ENCODE measurements around the gene PHOSPHO1. TPM values are rescaled to one million over a fixed set of nuclear protein-coding genes. Genes with fewer than 3 reads are reported as not detected.
"Not testable (repeated sequence)": the region's sequence is repeated elsewhere in the genome, so short reads cannot be mapped to it uniquely, and the experiment has no call there.

PHOSPHO1 gene
- total RNA-seq, 1 experiment from 2014 or later = 0.54 TPM

- intact Hi-C loops (cut with micrococcal nuclease; ENCODE audit: unreplicated experiment); H3K4me1 ChIP-seq (ENCODE audit: control insufficient read depth, insufficient read depth, low read length); H3K36me3 ChIP-seq (ENCODE audit: control insufficient read depth, insufficient read depth, low read length); H3K9me3 ChIP-seq (ENCODE audit: control insufficient read depth, insufficient read depth, low read depth, low read length); DNase-seq (ENCODE audit: low read depth, low spot score); BruUV-seq (replicated peaks); ATAC-seq; H3K27ac ChIP-seq (ENCODE audit: low read length); in situ Hi-C loops (cut with HindIII; ENCODE audit: low pct_unique_long_range_greater_than_20kb, low sequenced_read_pairs); H3K27me3 ChIP-seq (ENCODE audit: control insufficient read depth, insufficient read depth, low read length); H3K4me3 ChIP-seq (ENCODE audit: low read depth in 2 of 2, low read length in 2 of 2): not testable (repeated sequence)
- ChIA-PET POLR2A (interaction anchor here (0.6 kb wide), 1 partner anchor 267 kb away, joined by 6 read pairs; no protein-coding TSS in a partner anchor), CTCF (interaction anchor here (0.6 kb wide), 1 partner anchor 227 kb away, joined by 3 read pairs; no protein-coding TSS in a partner anchor)
These were observed 48.9 kb upstream of the PHOSPHO1 start for GRCh38 chr17:49279263-49280015.

- Histone ChIP-seq H3K27ac (ENCODE audit: low read length) (no peak overlapping the region), H3K36me3 (ENCODE audit: control insufficient read depth, insufficient read depth, low read length) (no peaks in the 10 kb centered on the region), H3K4me3 (ENCODE audit: low read depth in 2 of 2, low read length in 2 of 2) (no peak overlapping the region), H3K9me3 (ENCODE audit: control insufficient read depth, insufficient read depth, low read depth, low read length) (no peaks in the 10 kb centered on the region), H3K4me1 (ENCODE audit: control insufficient read depth, insufficient read depth, low read length) (no peaks in the 10 kb centered on the region), H3K27me3 (ENCODE audit: control insufficient read depth, insufficient read depth, low read length) (no peaks in the 10 kb centered on the region)
- in situ Hi-C loops (cut with HindIII; ENCODE audit: low pct_unique_long_range_greater_than_20kb, low sequenced_read_pairs) = no loop called here
- intact Hi-C loops (cut with micrococcal nuclease; ENCODE audit: unreplicated experiment) = no loop called here
- DNase-seq (ENCODE audit: low read depth, low spot score) = no peak
- TF ChIP-seq, protein P1, sequence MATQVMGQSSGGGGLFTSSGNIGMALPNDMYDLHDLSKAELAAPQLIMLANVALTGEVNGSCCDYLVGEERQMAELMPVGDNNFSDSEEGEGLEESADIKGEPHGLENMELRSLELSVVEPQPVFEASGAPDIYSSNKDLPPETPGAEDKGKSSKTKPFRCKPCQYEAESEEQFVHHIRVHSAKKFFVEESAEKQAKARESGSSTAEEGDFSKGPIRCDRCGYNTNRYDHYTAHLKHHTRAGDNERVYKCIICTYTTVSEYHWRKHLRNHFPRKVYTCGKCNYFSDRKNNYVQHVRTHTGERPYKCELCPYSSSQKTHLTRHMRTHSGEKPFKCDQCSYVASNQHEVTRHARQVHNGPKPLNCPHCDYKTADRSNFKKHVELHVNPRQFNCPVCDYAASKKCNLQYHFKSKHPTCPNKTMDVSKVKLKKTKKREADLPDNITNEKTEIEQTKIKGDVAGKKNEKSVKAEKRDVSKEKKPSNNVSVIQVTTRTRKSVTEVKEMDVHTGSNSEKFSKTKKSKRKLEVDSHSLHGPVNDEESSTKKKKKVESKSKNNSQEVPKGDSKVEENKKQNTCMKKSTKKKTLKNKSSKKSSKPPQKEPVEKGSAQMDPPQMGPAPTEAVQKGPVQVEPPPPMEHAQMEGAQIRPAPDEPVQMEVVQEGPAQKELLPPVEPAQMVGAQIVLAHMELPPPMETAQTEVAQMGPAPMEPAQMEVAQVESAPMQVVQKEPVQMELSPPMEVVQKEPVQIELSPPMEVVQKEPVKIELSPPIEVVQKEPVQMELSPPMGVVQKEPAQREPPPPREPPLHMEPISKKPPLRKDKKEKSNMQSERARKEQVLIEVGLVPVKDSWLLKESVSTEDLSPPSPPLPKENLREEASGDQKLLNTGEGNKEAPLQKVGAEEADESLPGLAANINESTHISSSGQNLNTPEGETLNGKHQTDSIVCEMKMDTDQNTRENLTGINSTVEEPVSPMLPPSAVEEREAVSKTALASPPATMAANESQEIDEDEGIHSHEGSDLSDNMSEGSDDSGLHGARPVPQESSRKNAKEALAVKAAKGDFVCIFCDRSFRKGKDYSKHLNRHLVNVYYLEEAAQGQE (IDR thresholded peaks at IDR 0.05; ENCODE audit: insufficient read depth in 1 of 2, low read depth in 2 of 2, low read length in 1 of 2) = no peak
- TF ChIP-seq POLR2AphosphoS5 (IDR thresholded peaks at IDR 0.05; ENCODE audit: low read depth, low read length) (no peak), SIN3A (IDR thresholded peaks at IDR 0.05; ENCODE audit: borderline replicate concordance, insufficient read depth, low read depth, low read length) (no peak), TCF7L2 (IDR thresholded peaks at IDR 0.05; ENCODE audit: low read depth, low read length) (no peak)
- TF ChIP-seq, protein P2, sequence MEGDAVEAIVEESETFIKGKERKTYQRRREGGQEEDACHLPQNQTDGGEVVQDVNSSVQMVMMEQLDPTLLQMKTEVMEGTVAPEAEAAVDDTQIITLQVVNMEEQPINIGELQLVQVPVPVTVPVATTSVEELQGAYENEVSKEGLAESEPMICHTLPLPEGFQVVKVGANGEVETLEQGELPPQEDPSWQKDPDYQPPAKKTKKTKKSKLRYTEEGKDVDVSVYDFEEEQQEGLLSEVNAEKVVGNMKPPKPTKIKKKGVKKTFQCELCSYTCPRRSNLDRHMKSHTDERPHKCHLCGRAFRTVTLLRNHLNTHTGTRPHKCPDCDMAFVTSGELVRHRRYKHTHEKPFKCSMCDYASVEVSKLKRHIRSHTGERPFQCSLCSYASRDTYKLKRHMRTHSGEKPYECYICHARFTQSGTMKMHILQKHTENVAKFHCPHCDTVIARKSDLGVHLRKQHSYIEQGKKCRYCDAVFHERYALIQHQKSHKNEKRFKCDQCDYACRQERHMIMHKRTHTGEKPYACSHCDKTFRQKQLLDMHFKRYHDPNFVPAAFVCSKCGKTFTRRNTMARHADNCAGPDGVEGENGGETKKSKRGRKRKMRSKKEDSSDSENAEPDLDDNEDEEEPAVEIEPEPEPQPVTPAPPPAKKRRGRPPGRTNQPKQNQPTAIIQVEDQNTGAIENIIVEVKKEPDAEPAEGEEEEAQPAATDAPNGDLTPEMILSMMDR (IDR thresholded peaks at IDR 0.05) = no peak
- CTCF ChIA-PET = interaction anchor here (0.5 kb wide), 1 partner anchor 46 kb away, joined by 3 read pairs; no protein-coding TSS in a partner anchor
- BruUV-seq (replicated peaks) = no TSS peak
- POLR2A ChIA-PET = no interaction called here
- ATAC-seq = no peak
These were observed 47.5 kb upstream of the PHOSPHO1 start for GRCh38 chr17:49278076-49278475.

GRCh38 chr17:49277638-49278037 is 47.1 kb upstream of the PHOSPHO1 start:
- no peaks in the 10 kb centered on the region for H3K36me3 ChIP-seq (ENCODE audit: control insufficient read depth, insufficient read depth, low read length)
- no peaks in the 10 kb centered on the region for H3K27me3 ChIP-seq (ENCODE audit: control insufficient read depth, insufficient read depth, low read length)
- H3K9me3 ChIP-seq (ENCODE audit: control insufficient read depth, insufficient read depth, low read depth, low read length) = no peaks in the 10 kb centered on the region
- POLR2A ChIA-PET = no interaction called here
- TF ChIP-seq, protein P1 (IDR thresholded peaks at IDR 0.05; ENCODE audit: insufficient read depth in 1 of 2, low read depth in 2 of 2, low read length in 1 of 2) = no peak
- no peak for TF ChIP-seq TCF7L2 (IDR thresholded peaks at IDR 0.05; ENCODE audit: low read depth, low read length)
- no peak for TF ChIP-seq SIN3A (IDR thresholded peaks at IDR 0.05; ENCODE audit: borderline replicate concordance, insufficient read depth, low read depth, low read length)
- no peak for TF ChIP-seq POLR2AphosphoS5 (IDR thresholded peaks at IDR 0.05; ENCODE audit: low read depth, low read length)
- TF ChIP-seq, protein P2 (IDR thresholded peaks at IDR 0.05) = no peak
- CTCF ChIA-PET = interaction anchor here (0.5 kb wide), 1 partner anchor 45 kb away, joined by 3 read pairs; no protein-coding TSS in a partner anchor
- no peaks in the 10 kb centered on the region for H3K4me1 ChIP-seq (ENCODE audit: control insufficient read depth, insufficient read depth, low read length)
- ATAC-seq (no peak), DNase-seq (ENCODE audit: low read depth, low spot score) (no peak)
- no TSS peak for BruUV-seq (replicated peaks)
- in situ Hi-C loops (cut with HindIII; ENCODE audit: low pct_unique_long_range_greater_than_20kb, low sequenced_read_pairs) (no loop called here), intact Hi-C loops (cut with micrococcal nuclease; ENCODE audit: unreplicated experiment) (no loop called here)
- no peak overlapping the region for H3K4me3 ChIP-seq (ENCODE audit: low read depth in 2 of 2, low read length in 2 of 2)
- H3K27ac ChIP-seq (ENCODE audit: low read length) = no peak overlapping the region

Data from Panc1 (cell line).